Natural killer cell (primary cell): ENCODE data around the gene NSD1. TPM values are rescaled to one million over a fixed set of nuclear protein-coding genes. Genes with fewer than 3 reads are reported as not detected.

Experiments
- ATAC-seq, 3 donors: fragments of 150-1000 bp in 2 of 3; fragments of 200-7000 bp in 1 of 3; cut with Tn5 transposase; 1 replicate in 1 of 3; 2 replicates in 2 of 3; pipeline ENCODE4 v1.10.0; 2021; ENCODE audit warnings: mild to moderate bottlenecking in 2 of 3, moderate library complexity in 2 of 3
- DNase-seq, 2 donors: peaks; one replicate each; pipeline versions ENCODE4 v3.0.0 to v3.0.0-alpha.2; 2013 to 2021; ENCODE audit warnings: mixed read lengths in 1 of 2
- H3K27ac ChIP-seq: one replicate; pipeline ENCODE4 v1.5.1; 2013; ENCODE audit warnings: mild to moderate bottlenecking, low read length
- H3K27me3 ChIP-seq: one replicate; pipeline ENCODE4 v1.6.1; 2013; ENCODE audit warnings: low read length; ENCODE audit not compliant: control insufficient read depth, insufficient read depth
- H3K36me3 ChIP-seq: one replicate; pipeline ENCODE4 v1.6.1; 2013; ENCODE audit warnings: low read length; ENCODE audit not compliant: control insufficient read depth, insufficient read depth
- H3K4me1 ChIP-seq: one replicate; pipeline ENCODE4 v1.6.1; 2013; ENCODE audit warnings: low read length; ENCODE audit not compliant: control insufficient read depth, insufficient read depth
- H3K4me3 ChIP-seq: one replicate; pipeline ENCODE4 v1.5.1; 2013; ENCODE audit warnings: low read length
- H3K9me3 ChIP-seq: one replicate; pipeline ENCODE4 v1.6.1; 2013; ENCODE audit warnings: low read length; ENCODE audit not compliant: control insufficient read depth, insufficient read depth
- H3K27ac Mint-ChIP-seq, 2 donors: one replicate each; pipeline ENCODE4 v1.8.0; 2022; ENCODE audit warnings: mild to moderate bottlenecking in 2 of 2, mixed read lengths in 2 of 2, moderate library complexity in 1 of 2
- H3K27me3 Mint-ChIP-seq, 2 donors: one replicate each; pipeline ENCODE4 v1.8.0; 2022; ENCODE audit warnings: low read depth in 2 of 2, mixed read lengths in 2 of 2
- H3K36me3 Mint-ChIP-seq: one replicate; pipeline ENCODE4 v1.8.0; 2022; ENCODE audit warnings: mixed read lengths
- H3K4me1 Mint-ChIP-seq, 2 donors: one replicate each; pipeline ENCODE4 v1.8.0; 2022; ENCODE audit warnings: mixed read lengths in 2 of 2
- H3K4me3 Mint-ChIP-seq: one replicate; pipeline ENCODE4 v1.8.0; 2022; ENCODE audit warnings: mild to moderate bottlenecking, moderate library complexity, mixed read lengths
- H3K9me3 Mint-ChIP-seq, 2 donors: one replicate each; pipeline ENCODE4 v1.8.0; 2022; ENCODE audit warnings: mixed read lengths in 2 of 2
- WGBS: methylation state at CpG from one replicate; pipeline ENCODE4 v1.1.7; 2013; ENCODE audit warnings: missing lambda C conversion rate; ENCODE audit not compliant: insufficient coverage; 5-methylcytosine and 5-hydroxymethylcytosine counted together
- intact Hi-C: fragments of 100-400 bp; cut with micrococcal nuclease; formaldehyde crosslinking; loops from one replicate; pipeline ENCODE4 v1.14.2; 2022
- total RNA-seq, 4 donors: library from RNA; stranded (reverse); fragments of 120-200 nt in 1 of 4; gene quantifications; one replicate each; pipeline versions ENCODE4 v1.2.3 to v1.2.4, GENCODE V29; 2013 to 2022
- TF ChIP-seq, protein P1 (sequence below): fragments of 200-600 bp; IDR thresholded peaks from one replicate; pipeline ENCODE4 v1.8.0; 2022; ENCODE audit warnings: antibody characterized with exemption

Gene NSD1
- total RNA-seq, 3 donors from 2014 or later (not counting 1 experiment from before 2014, with no cell fraction given), result 117 to 147 (median 143) TPM

DNA sequence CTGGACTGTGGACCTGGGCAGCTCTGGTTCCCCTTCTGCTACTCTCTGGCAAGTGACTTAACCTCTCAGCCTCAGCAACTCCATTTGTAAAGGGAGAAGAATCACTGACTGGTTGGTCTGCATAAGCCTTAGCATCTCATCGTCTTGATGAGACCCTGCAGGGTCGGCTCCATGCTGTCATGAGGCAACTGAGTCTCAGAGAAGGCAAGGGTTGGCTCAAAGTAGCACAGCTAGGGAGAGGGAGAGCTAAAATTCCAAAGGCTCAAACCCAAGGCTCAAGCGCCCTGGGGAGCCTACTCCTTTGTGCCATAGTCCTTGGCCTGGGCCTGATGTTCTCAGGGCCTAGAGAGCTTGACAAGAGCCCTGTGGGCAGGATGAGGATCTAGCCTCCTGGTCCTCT, 42.3 kb upstream of the NSD1 start:
- no peak overlapping the region for H3K4me3 ChIP-seq
- H3K9me3 ChIP-seq, result no peaks in the 10 kb centered on the region
- intact Hi-C loops, result no loop called here
- no peak overlapping the region for H3K27ac ChIP-seq
- peaks cover 9% of the 10 kb centered on the region for H3K4me1 ChIP-seq
- TF ChIP-seq, protein P1, sequence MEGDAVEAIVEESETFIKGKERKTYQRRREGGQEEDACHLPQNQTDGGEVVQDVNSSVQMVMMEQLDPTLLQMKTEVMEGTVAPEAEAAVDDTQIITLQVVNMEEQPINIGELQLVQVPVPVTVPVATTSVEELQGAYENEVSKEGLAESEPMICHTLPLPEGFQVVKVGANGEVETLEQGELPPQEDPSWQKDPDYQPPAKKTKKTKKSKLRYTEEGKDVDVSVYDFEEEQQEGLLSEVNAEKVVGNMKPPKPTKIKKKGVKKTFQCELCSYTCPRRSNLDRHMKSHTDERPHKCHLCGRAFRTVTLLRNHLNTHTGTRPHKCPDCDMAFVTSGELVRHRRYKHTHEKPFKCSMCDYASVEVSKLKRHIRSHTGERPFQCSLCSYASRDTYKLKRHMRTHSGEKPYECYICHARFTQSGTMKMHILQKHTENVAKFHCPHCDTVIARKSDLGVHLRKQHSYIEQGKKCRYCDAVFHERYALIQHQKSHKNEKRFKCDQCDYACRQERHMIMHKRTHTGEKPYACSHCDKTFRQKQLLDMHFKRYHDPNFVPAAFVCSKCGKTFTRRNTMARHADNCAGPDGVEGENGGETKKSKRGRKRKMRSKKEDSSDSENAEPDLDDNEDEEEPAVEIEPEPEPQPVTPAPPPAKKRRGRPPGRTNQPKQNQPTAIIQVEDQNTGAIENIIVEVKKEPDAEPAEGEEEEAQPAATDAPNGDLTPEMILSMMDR, result no peak
- Mint-ChIP-seq H3K27ac (no peak overlapping the region), H3K9me3 (no peaks in the 10 kb centered on the region), H3K4me3 (no peak overlapping the region), H3K4me1 (peaks cover 8 to 11% of the 10 kb centered on the region in 2 donors), H3K27me3 (peaks cover 7 to 8% of the 10 kb centered on the region in 2 donors), H3K36me3 (no peaks in the 10 kb centered on the region)
- H3K36me3 ChIP-seq, result no peaks in the 10 kb centered on the region
- WGBS, result 84% methylated on average over 3 of the region's 3 CpGs
- ATAC-seq (no peak), DNase-seq (no peak)
- peaks cover 5% of the 10 kb centered on the region for H3K27me3 ChIP-seq

DNA sequence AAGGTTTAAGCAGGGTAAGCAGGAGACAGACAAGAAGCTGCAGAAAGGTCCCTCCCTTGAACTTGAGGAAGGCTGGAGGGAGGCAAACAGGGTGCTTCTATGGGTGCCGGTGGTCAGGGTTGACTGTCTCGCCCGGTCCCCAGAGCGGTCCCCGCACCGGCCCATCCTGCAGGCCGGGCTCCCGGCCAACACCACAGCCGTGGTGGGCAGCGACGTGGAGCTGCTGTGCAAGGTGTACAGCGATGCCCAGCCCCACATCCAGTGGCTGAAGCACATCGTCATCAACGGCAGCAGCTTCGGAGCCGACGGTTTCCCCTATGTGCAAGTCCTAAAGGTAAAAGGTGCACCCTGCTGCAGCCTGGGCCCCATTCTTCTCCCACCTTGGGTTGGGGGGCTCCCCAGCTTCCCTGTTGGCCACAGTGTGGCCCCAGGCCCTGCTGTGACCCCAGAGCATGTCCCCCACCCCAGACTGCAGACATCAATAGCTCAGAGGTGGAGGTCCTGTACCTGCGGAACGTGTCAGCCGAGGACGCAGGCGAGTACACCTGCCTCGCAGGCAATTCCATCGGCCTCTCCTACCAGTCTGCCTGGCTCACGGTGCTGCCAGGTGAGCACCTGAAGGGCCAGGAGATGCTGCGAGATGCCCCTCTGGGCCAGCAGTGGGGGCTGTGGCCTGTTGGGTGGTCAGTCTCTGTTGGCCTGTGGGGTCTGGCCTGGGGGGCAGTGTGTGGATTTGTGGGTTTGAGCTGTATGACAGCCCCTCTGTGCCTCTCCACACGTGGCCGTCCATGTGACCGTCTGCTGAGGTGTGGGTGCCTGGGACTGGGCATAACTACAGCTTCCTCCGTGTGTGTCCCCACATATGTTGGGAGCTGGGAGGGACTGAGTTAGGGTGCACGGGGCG, 41.1 kb upstream of the NSD1 start:
- no peak for ATAC-seq

DNA sequence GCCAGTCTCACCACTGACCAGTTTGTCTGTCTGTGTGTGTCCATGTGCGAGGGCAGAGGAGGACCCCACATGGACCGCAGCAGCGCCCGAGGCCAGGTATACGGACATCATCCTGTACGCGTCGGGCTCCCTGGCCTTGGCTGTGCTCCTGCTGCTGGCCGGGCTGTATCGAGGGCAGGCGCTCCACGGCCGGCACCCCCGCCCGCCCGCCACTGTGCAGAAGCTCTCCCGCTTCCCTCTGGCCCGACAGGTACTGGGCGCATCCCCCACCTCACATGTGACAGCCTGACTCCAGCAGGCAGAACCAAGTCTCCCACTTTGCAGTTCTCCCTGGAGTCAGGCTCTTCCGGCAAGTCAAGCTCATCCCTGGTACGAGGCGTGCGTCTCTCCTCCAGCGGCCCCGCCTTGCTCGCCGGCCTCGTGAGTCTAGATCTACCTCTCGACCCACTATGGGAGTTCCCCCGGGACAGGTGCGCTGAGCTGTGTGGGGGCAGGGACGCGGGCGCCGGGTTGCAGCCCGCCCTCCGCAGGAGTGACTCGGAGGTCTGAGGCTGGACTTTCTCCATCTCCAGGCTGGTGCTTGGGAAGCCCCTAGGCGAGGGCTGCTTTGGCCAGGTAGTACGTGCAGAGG, 40.4 kb upstream of the NSD1 start:
- peaks cover 1 to 8% of the 10 kb centered on the region in 2 donors for H3K27me3 Mint-ChIP-seq
- H3K9me3 Mint-ChIP-seq, result no peaks in the 10 kb centered on the region
- Histone ChIP-seq H3K4me1 (no peaks in the 10 kb centered on the region), H3K4me3 (no peak overlapping the region), H3K36me3 (no peaks in the 10 kb centered on the region), H3K27ac (no peak overlapping the region), H3K9me3 (no peaks in the 10 kb centered on the region), H3K27me3 (no peaks in the 10 kb centered on the region)
- no peak overlapping the region for H3K4me3 Mint-ChIP-seq
- DNase-seq, result no peak
- TF ChIP-seq, protein P1, result no peak
- no peak for ATAC-seq
- 92% methylated on average over 40 of the region's 40 CpGs for WGBS
- H3K36me3 Mint-ChIP-seq, result no peaks in the 10 kb centered on the region
- H3K27ac Mint-ChIP-seq, result no peak overlapping the region
- intact Hi-C loops, result no loop called here
- H3K4me1 Mint-ChIP-seq, result no peaks in the 10 kb centered on the region

More for the DNA sequence above, 41.1 kb upstream of the NSD1 start:
- Histone ChIP-seq H3K27me3 (peaks cover 4% of the 10 kb centered on the region), H3K4me1 (peaks cover 4% of the 10 kb centered on the region), H3K36me3 (no peaks in the 10 kb centered on the region), H3K9me3 (no peaks in the 10 kb centered on the region), H3K27ac (no peak overlapping the region), H3K4me3 (no peak overlapping the region)
- TF ChIP-seq, protein P1, result no peak
- Mint-ChIP-seq H3K27ac (no peak overlapping the region), H3K27me3 (peaks cover 7 to 8% of the 10 kb centered on the region in 2 donors), H3K9me3 (no peaks in the 10 kb centered on the region), H3K4me1 (peaks cover 4 to 5% of the 10 kb centered on the region in 2 donors), H3K4me3 (no peak overlapping the region), H3K36me3 (no peaks in the 10 kb centered on the region)
- intact Hi-C loops, result no loop called here
- no peak for DNase-seq
- 89% methylated on average over 32 of the region's 32 CpGs for WGBS
